C4-2B (cell line): Measurements from ENCODE around the gene CCDC27.

Experiments used
- CTCF ChIP-seq: fragments of 450-650 bp; conservative IDR thresholded peaks from 2 replicates; pipeline ENCODE4 v1.5.1; 2017; ENCODE audit warnings: mild to moderate bottlenecking
- ZFX ChIP-seq: fragments of 450-650 bp; IDR thresholded peaks from 2 replicates; pipeline ENCODE4 v1.6.1; 2017

- TF ChIP-seq CTCF = no peak
- no peak for TF ChIP-seq ZFX
Measured at GRCh38 chr1:3702990-3703728, 49.1 kb upstream of the CCDC27 start.
